GM18858 (cell line): ENCODE data around the gene PPFIA1.
"Not testable (repeated sequence)": the region's sequence is repeated elsewhere in the genome, so short reads cannot be mapped to it uniquely, and the experiment has no call there.

Source experiments
- ATAC-seq: cut with Tn5 transposase; IDR thresholded peaks from one replicate; pipeline ENCODE4 v1.9.1; 2021; ENCODE audit not compliant: unreplicated experiment

Gene PPFIA1

DNA sequence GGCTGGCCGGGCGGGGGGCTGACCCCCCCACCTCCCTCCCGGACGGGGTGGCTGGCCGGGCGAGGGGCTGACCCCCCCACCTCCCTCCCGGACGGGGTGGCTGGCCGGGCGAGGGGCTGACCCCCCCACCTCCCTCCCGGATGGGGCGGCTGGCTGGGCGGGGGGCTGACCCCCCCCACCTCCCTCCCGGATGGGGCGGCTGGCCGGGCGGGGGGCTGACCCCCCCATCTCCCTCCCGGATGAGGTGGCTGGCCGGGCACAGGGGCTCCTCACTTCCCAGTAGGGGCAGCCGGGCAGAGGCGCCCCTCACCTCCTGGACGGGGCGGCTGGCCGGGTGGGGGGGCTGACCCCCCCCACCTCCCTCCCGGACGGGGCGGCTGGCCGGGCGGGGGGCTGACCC is 24.7 kb downstream of the PPFIA1 start:
- ATAC-seq: not testable (repeated sequence)

DNA sequence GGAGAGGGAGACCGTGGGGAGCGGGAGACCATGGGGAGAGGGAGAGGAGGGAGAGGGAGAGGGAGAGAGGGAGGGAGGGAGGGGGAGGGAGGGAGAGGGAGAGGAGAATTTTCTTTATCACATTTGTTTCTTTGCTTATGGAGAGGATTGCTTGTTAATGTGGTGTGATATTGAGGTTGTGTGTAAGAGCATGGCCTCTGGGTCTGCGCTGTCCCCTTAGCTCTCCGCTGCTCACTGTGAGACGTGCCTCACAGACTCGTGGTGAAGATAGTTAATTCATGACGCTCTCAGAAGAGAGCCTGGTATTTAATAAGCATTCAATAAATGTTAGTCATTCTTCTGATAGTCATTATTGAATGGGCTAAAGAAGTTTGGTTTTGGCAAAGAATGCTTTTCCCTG is 26.2 kb downstream of the PPFIA1 start:
- ATAC-seq: no peak

DNA sequence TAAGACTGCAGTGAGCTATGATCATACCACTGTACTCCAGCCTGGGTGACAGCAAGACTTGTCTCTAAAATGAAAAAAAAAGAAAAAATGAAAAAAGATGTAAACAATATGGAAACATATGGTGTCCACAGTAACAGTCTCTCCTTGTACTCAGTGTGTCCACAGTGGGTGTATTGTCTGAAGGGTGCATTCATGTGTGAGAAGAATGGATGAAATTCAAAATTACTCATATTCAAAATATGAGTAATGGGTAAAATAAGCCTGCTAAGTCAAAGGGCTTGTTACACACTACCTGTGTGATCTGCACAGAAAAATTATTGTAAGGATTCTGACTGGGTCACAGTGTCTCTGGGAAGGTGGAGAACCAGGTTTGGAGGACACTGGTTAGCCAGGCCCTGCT is 26.9 kb downstream of the PPFIA1 start:
- no peak for ATAC-seq

DNA sequence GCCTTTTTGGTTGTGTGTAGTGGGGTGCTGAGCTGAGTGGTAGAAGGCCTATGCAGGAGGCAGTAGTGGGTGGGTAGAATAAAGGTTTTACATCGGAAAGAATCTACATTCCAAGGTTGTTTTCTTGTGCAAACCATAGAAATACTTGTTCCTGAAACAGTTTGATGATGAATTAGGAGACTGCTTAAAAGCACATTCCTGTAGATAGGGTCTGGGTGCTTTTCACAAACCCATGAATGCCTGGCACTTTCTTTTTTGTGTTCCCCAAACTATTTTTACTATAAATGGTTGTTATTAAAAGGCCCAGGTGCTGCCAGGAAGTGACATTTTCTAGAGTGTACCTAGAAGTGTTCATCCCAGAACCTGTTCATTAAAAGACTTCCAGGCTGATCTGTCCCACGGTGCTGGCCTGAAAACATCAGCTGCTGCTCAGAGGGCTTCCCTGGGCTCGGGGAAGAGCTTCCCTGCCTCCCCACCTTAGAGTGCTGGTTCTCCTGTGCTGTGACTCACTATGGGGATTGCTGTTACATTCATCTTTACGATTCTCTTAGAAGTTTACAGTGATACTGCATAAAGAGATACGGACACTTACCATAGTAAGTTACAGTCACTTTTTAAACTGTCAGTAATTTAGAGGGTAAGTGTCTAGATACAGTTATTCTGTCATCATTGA is 27.9 kb downstream of the PPFIA1 start:
- no peak for ATAC-seq

DNA sequence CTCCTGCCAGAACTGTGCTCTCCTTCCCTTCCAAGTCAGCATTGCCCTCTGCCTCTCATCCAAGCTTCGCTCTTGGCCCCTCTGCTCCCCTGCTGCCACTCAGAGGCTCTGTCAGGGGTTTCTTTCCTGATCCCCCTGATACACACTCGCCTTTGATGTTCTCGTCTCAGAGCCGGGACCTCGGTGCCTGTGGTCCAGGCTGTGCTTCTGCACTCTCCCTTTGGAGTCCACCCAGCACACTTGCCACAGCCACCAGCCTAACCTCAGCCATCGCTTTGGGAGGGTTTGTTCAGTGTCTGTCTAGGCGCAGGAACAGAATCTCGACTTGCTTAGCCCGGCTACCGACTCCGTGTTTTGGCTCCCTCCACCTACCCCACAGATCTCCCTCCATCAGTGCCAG is 29.1 kb downstream of the PPFIA1 start:
- ATAC-seq: no peak

DNA sequence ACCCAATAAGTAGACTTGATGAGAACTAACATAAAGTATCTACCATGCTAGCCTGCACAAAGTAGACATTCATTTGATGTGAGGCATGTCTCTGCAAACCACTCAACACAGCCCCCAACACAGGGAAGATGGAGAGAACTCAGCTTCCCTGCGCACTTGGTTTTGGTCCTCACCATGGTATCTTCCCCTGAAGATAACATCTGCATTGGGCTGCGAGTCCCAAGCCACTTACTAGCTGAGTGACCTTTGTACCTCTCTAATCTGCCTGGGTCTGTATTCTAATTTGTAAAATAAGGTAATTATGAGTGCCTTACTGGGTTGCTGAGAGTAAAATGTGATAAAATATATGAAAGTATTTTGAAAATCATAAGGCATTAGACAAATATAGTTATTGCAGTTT is 30.7 kb downstream of the PPFIA1 start:
- no peak for ATAC-seq

DNA sequence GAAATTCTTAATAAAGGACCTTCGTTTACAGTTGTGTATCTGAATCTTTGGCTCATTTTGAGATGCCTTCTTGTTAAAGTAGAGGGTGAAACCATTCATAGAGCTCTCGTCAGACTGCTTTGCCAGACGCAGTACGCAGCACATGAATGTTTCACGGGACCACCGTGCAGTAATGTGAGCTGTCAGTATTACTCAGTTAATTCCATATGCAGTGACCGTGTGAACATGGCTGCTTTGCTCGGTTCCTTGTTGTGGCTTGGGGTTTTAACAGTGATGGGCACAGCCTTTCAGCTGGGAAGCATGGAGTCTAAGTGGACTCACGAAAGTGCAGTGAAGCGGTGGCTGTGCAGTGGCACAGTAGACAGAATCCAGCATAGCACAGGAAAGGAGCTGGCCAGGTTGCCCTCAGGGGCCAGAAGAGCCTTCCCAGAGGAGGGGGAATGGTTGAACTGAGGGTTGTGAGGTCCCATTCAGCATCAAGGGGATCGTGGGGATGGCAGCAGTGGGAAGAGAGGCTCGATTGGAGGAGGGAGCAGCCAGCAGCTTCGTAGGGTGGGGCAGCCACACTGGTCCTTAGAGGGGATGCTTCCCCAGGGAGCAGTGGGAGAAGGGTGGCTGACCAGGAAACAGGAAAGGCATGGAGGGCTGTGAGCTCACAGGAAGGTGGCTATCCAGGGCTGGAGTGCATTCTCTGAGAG is 31.4 kb downstream of the PPFIA1 start:
- ATAC-seq: no peak

DNA sequence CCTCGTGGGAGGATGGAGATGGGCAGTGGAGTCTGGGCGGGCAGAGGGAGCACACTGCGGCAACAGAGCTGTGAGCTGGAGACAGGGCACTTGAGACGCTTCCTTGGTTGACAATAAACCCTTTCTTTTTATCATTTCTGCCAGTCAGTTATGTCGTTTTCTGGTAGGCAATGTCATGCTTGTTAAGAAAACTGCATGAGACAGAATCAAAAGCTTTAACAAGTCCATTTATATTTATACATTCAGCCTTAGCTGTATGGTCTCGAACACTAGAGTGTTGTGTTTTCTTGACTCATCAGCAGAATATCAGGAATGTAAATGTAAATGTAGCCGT is 31.9 kb downstream of the PPFIA1 start:
- no peak for ATAC-seq

DNA sequence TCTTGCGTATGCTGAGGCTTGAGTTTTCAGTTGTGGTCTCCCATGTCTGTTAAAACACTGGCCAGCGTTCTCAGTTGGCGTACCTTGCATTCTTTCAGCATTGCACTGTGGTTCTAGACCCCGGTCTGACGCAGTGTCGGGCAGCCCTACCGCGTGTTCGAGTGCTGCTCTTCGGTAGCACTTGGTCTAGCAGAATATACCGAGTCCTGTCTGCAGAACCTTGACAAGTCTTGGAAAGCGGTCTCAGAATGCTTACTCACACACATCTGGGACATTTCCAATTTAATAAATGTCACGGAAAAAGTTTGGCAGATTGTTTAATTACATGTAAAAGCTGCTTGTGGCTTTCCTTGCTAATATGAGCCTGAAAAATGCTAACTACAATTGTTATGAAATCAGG is 32.6 kb downstream of the PPFIA1 start:
- ATAC-seq: no peak

DNA sequence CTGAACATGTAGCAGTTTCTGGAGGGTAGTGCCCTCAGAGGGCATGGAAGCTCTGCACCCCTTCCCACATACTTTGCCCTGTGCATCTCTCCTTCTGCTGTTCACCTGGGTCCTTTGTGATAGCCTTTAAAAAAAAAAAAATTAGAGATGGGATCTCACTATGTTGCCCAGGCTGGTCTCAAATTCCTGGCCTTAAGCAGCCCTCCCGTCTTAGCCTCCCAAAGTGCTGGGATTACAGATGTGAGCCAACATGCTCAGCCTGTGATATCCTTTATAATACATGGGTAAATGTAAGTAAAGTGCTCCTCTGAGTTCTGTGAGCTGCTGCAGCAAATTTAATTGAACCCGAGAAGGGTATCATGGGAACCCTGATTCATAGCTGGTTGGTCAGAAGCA is 33.7 kb downstream of the PPFIA1 start:
- ATAC-seq: no peak

DNA sequence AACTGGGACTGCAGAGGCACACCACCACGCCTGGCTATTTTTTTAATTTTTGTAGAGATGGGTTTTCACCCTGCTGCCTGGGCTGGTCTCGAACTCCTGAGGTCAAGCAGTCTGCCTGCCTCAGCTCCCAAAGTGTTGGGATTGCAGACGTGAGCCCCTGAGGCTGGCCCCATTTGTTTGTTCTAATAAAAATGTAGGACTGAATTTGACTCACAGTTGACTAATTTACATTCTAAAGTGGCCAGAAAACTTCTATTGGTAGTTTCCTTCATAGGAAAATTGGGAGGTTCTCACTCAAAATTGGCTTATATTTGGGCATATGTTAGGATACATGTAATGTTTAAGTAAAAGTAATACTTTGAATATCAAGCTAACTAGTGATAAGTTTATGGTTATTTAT is 35.0 kb downstream of the PPFIA1 start:
- ATAC-seq: no peak

DNA sequence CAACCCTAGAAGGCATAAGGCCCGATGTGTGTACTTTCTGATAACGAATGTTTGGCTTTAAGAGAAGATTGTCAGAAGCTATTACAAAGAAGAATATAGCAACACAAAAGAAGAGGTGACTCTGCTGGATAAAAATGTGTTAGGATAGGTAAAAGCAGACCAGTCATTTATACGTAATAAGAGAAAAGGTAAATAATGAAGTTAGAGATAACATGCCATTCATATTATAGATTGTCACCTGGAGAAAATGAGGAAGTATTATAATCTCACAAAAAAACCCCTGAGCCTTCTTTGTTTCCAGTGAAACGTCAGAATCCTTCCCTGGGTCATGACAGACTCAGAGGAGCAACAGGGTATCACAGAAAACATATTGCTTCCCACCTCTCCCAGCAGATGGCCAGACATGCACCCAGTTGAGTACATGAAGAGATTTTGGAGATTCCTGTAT is 36.1 kb downstream of the PPFIA1 start:
- no peak for ATAC-seq

DNA sequence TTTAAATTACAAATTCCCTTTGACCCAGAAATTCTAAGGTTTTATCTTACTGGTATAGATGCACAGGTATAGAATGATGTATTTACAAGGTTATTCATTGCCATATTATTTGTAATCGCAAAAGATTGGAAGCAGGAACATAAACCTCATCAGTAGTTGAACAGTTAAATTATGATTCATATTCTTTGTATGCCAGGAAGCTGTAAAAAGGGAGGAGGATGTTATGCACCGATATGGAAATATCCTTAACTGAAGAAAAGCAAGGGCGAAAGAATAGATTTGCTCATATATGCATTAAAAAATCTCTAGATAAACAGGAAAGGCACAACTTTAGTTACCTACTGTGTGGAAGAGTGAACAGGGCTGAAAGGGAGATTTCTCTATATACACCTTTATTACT is 36.7 kb downstream of the PPFIA1 start:
- ATAC-seq: no peak

DNA sequence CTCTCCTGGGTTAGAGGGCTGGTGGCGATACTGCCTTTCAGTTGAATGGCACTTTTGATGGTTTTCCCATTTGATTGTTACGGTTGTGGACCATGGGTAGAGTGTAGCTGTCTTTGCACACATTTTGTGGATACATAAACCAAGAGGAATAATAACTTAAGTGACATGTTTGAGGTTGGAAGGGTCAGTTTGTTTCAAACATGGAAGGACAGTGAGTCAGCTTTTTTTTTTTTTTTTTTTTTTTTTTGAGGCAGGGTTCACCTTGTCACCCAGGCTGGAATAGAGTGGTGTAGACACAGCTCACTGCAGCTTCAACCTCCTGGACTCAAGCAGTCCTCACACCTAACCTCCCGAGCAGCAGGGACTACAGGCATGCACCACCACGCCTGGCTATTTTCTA is 41.1 kb downstream of the PPFIA1 start:
- no peak for ATAC-seq

DNA sequence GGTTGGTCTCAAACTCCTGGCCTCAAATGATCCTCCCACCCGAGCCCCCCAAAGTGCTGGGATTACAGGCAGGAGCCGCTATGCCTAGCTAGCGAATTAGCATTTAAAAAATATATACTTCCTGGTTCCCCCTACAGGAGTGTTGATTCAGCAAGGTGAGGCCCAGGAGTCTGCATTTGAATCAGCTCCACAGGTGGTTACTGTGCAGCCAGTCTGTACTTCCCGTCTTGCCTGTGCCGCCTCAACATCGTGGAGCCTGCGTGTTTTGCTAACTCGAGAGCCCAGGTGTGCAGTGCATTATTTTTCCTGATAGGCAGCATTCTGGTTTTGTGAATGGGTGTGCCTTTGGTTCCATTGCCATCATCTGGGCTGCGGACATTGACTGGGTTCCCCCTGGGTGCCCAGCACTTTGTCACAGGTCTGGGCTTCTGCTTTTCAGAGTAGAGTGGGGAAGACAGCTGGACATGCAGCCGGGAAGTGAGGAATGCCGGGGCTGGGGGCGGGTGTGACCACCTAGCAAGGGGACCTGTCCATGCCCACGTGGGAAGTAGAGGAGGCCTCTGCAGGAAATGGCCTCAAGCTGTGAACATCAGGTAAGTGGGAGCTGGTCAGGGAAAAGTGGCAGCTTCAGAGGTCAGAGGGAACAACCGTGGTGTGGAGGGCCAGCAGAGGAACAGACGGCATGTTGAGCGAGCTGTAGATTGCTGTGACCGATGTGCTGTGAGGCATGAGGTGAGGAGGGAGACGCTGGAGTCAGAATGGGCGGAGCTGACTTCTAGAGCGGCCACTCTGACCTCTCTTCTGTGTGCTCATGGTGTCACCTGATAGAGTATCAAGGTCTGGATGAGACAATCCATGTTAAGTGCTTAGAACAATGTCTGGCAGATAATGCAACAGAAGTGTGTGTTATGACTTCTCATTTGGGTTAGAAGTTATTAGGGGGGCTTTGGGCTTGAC is 42.2 kb downstream of the PPFIA1 start:
- ATAC-seq: no peak

DNA sequence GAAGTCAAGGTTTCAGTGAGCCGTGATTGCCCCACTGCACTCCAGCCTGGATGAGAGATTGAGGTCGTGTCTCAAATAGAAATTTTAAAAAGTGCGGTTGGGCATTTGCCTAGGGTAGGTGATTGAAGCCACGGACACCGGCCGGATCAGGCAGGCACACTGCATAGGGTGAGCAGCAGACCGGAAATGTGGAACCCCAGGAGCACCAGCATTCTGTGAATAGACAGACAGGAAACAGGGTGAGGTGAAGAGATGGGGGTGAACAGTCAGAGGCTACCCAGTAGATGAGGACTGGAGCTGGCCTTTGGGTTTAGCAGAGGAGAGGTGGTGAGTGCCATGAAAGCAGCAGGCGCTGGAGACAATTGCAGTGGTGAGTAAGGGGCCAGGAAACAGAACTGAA is 43.5 kb downstream of the PPFIA1 start:
- ATAC-seq: no peak

DNA sequence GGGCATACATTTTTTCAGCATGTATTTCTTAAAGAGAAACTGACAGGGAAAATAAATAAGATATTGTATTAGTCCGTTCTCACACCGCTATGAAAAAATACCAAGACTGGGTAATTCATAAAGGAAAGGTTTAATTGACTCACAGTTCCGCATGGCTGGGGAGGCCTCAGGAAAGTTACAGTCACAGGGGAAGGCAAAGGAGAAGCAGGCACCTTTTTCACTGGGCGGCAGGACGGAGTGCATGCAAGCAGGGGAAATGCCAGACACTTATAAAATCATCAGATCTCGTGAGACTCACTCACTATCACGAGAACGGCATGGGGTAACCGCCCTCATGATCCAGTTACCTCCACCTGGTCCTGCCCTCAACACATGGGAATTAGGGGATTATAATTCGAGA is 44.2 kb downstream of the PPFIA1 start:
- no peak for ATAC-seq

DNA sequence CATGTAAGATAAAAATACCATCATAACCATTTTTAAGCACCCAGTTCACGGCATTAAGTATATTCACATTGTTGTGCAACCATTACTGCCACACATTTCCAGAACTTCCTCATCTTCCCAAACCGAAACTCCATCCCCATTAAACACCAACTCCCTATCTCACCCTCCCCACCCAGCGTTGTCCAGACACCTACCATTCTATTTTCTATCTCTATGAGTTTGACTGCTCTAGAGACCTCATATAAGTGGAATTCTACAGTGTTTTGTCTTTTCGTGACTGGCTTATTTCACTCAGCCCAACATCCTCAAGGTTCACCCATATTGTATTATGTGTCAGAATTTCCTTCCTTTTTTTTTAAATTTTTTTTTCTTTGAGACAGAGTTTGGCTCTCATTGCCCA is 45.2 kb downstream of the PPFIA1 start:
- no peak for ATAC-seq

DNA sequence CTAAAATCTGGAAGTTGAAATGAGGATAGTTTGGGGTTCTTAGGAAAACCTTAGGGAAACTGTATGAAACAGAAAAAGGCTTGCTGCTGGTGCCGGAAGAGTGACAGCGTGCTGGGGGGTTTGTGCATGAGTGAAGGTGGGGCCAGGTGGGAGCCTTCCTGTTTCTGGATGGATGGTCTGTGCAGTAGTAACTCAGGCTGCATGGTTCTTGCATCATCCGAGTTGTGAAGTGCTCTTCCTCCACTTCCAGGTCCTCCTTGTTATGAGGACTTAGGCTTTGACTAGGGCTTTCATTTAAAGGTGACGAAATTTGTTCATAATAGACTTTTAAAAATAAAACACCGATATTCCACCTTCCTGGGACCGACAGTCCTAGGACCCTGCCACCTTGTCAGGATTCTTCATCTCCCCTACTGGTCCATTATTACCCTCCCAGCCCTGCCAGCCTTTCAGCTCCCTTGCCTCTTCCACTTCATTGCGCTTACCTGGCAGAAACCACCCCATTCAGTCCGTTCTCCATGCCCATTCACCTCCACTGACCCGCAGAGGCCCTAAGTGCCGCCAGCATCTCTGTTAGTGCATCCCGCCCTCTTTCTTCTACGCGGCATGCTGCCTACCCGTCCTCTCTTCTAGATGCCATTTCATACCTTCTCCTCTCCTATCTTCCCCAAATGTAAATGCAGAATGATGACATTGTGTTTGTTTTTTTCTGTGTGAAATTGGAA is 47.3 kb downstream of the PPFIA1 start:
- no peak for ATAC-seq

DNA sequence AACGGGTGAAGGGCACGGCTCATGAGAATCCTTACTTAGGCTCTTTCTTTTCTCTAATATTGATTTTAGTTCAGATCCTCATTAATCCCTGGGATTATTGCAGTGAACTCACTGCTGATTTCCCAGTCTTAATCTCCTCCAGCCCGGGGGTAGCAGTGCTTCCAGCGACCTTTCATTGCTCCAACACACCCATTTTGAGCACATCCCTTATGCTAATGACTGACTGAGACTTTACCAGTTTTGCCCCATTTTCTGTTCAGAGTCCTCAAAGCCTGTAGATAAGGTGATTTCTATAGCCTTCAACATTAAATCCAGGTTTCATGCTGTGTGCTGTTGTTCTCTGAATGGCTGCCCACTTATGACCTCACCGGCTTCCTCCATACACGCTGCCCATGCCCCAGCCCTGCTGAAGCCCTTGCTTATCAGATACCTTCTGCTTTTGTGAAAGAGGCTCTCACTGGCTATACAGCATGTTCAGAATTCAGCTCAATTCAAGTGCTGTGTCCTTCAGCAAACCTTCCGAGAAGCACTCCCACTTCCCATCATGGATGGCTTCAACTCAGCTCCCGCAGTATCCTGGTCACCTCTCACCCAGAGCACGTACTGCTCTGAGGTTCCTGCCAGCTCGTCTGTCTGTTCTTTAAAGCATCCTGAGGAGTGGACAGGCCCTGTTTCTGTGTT is 49.0 kb downstream of the PPFIA1 start:
- ATAC-seq: no peak

DNA sequence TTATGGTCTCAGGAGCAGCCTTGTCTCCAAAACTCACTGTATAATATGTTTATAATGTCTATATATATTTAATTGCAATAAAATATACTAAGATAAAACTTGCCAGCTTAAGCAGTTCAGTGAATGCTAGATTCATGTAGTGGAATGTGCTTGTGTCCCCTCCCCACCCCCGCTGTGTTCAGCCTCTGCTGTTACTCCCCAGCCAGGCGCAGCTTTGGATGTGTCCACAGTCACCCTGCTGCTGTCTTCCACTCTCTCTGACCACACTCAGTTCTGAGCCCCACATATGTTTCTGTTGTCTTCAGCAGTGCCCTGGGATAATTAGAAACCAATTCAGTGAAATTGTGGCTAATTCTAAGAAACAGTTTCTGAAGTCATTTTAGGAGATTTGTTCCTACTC is 52.2 kb downstream of the PPFIA1 start:
- no peak for ATAC-seq
